PC-9 (cell line): ENCODE data around the gene RHOF.

Source experiments
- EZH2 ChIP-seq: fragments of 200-600 bp; sonication (generic); IDR thresholded peaks from 2 replicates; pipeline ENCODE4 v1.8.0; 2017; ENCODE audit warnings: antibody characterized with exemption, low read depth
- TF ChIP-seq, protein P1 (sequence below): fragments of 200-600 bp; sonication (generic); conservative IDR thresholded peaks from 2 replicates; pipeline ENCODE4 v1.6.1; 2017; ENCODE audit warnings: mixed run types, antibody characterized with exemption, mild to moderate bottlenecking, moderate library complexity

DNA sequence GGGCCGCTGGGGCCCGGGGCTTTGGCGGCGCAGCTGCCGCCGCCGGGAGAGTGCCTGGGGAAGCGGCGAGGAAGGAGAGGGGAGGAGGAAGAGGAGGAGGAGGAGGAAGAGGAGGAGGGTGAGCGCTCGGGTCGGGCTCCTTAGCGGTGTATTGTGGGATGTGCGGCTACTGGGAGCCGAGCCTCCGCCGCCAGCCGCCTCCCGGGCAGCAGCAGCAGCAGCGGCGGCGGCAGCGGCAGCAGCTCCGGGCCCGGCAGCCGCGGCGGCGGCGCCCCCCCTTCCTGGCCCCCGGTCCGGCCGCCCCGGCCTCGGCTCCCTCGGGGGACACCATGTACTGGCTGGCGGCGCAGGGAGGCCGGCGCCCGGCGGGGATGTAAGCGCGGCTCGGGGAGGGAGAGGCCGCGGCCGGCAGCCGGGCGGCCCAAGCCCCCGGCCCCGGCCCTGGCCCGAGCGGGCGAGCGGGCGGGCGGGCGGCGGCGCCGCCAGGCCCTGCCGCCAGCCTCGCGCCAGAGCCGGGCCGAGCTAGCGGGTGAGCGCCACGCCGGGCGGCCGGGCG is 10.5 kb upstream of the RHOF start, which contains the start of gene SETD1B:
- TF ChIP-seq, protein P1, sequence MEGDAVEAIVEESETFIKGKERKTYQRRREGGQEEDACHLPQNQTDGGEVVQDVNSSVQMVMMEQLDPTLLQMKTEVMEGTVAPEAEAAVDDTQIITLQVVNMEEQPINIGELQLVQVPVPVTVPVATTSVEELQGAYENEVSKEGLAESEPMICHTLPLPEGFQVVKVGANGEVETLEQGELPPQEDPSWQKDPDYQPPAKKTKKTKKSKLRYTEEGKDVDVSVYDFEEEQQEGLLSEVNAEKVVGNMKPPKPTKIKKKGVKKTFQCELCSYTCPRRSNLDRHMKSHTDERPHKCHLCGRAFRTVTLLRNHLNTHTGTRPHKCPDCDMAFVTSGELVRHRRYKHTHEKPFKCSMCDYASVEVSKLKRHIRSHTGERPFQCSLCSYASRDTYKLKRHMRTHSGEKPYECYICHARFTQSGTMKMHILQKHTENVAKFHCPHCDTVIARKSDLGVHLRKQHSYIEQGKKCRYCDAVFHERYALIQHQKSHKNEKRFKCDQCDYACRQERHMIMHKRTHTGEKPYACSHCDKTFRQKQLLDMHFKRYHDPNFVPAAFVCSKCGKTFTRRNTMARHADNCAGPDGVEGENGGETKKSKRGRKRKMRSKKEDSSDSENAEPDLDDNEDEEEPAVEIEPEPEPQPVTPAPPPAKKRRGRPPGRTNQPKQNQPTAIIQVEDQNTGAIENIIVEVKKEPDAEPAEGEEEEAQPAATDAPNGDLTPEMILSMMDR: no peak
- TF ChIP-seq EZH2: no peak
